Measurements from ENCODE around the gene FAM98C. TPM values are rescaled to one million over a fixed set of nuclear protein-coding genes. Genes with fewer than 3 reads are reported as not detected.

FAM98C gene
- 11.9 and 12.6 TPM in 2 replicates for total RNA-seq

DNA sequence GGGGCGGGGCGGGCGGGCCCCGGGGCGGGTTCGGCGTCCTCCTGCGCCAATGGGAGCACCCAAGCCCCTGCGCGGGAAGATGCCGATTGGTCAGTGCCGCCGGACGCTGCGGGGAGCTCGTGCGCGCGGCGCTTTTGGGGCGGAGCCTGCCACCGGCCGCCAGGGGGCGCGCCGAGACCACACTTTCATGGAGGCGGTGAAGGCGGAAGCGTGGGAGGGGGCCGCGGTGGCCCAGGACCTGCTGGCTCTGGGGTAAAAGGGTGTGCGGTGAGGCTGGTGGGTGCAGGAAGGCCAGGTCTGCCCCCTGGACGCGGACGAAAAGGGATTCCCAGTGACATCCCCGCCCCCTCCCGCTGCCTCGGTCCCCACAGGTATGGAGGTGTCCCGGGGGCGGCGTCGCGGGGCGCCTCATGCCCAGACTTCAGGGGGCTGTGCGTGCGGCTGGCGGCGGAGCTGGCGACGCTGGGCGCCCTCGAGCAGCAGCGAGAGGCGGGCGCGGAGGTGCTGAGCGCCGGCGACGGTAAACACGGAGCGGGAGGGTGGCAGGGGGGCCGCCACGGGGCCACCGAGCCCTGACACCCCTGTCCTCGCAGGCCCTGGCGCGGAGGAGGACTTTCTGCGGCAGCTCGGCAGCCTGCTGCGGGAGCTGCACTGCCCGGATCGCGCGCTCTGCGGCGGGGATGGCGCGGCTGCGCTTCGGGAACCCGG, at the start of gene FAM98C:
Gene FAM98C (plus strand): TSS at position 127 of the 708 bp plus-strand sequence. CDS start 61 bp downstream, at position 188.

DNA sequence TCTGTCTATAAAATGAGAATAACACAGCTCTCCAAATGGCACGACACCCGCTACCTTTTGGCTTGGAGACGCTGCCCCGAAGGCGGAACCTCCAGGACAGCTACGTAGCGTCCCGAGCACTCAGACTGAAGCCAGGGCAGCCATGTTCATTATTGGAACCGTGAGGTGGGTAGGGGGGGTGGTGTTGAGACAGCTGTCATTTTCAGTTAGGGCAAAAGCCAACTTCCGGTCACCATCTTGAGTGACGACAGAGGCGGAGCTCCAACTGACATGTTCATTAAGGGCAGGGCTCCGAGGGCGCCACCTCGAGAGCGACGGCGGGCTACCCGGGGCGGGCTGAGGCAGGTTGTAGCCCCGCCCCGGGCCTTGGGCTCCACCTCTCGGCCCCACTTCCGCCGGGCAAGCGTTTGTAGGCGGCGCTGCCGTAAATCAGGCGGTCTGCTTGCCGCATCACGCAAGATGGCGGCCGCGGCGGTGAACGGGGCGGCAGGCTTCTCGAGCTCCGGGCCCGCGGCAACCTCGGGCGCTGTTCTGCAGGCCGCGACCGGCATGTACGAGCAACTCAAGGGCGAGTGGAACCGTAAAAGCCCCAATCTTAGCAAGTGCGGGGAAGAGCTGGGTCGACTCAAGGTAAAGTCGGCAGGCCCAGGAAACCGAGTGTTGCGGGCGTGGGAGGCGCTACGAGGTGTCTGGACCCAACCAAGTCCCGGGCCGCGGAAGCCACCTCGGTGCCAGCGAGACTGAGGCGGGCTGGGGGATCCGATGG, 28.4 kb upstream of the FAM98C start, which contains the start of gene PSMD8:
Gene PSMD8 (plus strand): TSS at position 240 of the 766 bp plus-strand sequence. CDS start 31 bp downstream, at position 271.

GRCh38 chr19:38387550-38388348, 15.1 kb upstream of the FAM98C start, which contains the start of gene GGN:
Gene GGN (minus strand): TSS chr19:38388034. CDS start chr19:38387261, 773 bp downstream.

DNA sequence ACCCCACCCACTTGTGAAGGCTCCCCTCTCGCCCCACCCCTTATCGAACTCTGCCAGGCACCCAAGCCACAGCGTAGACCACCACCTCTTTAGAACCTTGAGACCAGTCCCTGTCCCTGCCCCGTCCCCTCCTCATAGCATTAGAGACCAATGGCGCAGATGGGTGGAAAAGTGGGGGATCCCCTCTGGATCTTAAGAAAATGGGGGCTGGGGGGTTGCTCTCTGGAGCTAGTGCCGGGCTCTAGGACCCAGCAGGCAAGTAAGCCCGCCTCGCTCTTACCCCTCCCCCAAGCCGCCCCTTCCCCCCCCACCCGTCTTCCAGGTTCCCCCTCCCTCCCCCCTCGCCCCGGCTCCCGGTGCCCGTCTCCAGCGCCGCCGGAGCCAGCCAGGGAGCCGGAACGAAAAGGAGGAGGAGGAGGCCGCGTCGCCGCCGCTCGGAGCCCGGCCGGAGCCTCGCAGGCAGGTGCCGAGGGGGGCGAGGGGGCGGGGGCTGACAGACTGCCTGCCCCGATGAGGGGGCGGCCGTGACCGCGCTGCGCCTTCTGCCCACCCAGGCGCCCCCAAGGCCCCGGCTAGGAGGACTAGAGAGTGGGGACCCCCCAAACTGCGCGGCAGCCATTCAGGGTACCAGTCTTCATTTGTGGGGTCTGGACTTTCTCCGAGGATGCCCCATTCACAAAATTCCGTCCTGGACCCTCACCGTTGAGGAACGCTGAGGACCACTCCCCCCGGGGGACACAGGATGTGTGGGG, 14.4 kb upstream of the FAM98C start, which contains the start of gene SPRED3:
Gene SPRED3 (plus strand): TSS at position 349 of the 752 bp plus-strand sequence. CDS start 1,606 bp downstream, outside the sequence.

DNA sequence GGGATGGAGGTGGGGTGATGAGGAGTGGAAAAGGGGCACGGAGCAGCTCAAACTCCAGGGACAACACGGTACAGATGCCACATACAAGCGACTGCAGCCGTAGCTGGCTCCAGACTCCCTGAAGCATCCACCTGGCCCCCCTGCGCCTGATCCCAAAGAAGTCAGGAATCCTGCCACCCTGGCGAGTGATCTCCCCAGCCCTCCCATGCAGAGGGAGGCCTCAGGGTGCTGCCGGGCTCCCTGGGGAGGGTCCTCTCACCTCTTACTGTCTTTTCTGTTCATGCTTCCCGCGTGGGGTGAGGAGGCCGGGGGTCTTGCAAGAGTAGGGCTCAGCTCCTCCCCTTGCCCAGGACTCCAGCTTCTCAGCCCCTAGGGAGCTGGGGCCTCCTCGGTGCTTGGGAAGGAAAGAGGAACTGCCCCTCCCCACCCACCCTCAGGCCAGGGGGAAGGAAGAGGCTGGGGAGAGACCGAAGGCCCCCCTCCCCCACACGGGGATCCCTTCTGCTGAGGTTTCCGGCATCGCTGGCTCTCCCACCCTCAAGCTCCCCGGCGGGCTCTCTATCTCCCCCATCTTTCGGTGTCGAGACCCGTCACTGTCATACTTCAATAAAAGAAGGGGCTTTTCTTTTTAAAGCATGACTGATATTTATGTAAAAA, 23.0 kb downstream of the FAM98C start, which contains the start of gene RASGRP4:
Gene RASGRP4 (minus strand): TSS at position 410 of the 657 bp plus-strand sequence. CDS start 128 bp downstream, at position 282.

GRCh38 chr19:38433268-38433733, 30.4 kb downstream of the FAM98C start, which contains the start of gene RYR1:
Gene RYR1 (plus strand): TSS chr19:38433691. CDS start chr19:38433830, 139 bp downstream.

Other genes starting within 250 kb of the FAM98C start
- gene DPF1, start 178.9 kb upstream of the FAM98C start, total RNA-seq, result 1.3 and 2.2 TPM in 2 replicates
- gene PPP1R14A, start 146.7 kb upstream of the FAM98C start, total RNA-seq, result 0.15 and 0.99 TPM in 2 replicates
- 1.8 and 3.1 TPM in 2 replicates for gene SPINT2, start 138.5 kb upstream of the FAM98C start, total RNA-seq
- gene C19orf33, start 98.8 kb upstream of the FAM98C start, total RNA-seq, result not detected in 2 replicates
- gene YIF1B, start 87.1 kb upstream of the FAM98C start, total RNA-seq, result 67.3 and 73.1 TPM in 2 replicates
- gene KCNK6, start 83.2 kb upstream of the FAM98C start, total RNA-seq, result 1.5 and 3.6 TPM in 2 replicates
- 0.44 and 2.0 TPM in 2 replicates for gene CATSPERG, start 67.3 kb upstream of the FAM98C start, total RNA-seq
- gene PSMD8, start 28.5 kb upstream of the FAM98C start, total RNA-seq, result 302 and 326 TPM in 2 replicates
- 0.29 and 1.2 TPM in 2 replicates for gene GGN, start 15.1 kb upstream of the FAM98C start, total RNA-seq
- 0.66 and 2.9 TPM in 2 replicates for gene SPRED3, start 14.4 kb upstream of the FAM98C start, total RNA-seq
- gene RASGRP4, start 23.1 kb downstream of the FAM98C start, total RNA-seq, result not detected in 2 replicates
- under 0.01 TPM in 2 replicates for gene RYR1, start 30.6 kb downstream of the FAM98C start, total RNA-seq
- 0.33 and 0.58 TPM in 2 replicates for gene MAP4K1, start 214.9 kb downstream of the FAM98C start, total RNA-seq
- 329 and 465 TPM in 2 replicates for gene EIF3K, start 216.1 kb downstream of the FAM98C start, total RNA-seq
- gene ACTN4, start 244.6 kb downstream of the FAM98C start, total RNA-seq, result 345 and 354 TPM in 2 replicates